NCI-H1105 (cell line): ENCODE measurements around the gene CLCA4.

Experiments
- DNase-seq: peaks from one replicate; lab custom pipeline; 2025; lab: John Stamatoyannopoulos, UW

CLCA4 gene

GRCh38 chr1:86616871-86617270 is 70.0 kb downstream of the CLCA4 start:
- DNase-seq: no peak

GRCh38 chr1:86618358-86618757 is 71.5 kb downstream of the CLCA4 start:
- no peak for DNase-seq

GRCh38 chr1:86619313-86619712 is 72.4 kb downstream of the CLCA4 start:
- no peak for DNase-seq

- no peak for DNase-seq
Observed at GRCh38 chr1:86621286-86621685, 74.4 kb downstream of the CLCA4 start.
